ENCODE measurements around the gene SGO2. TPM values are rescaled to one million over a fixed set of nuclear protein-coding genes. Genes with fewer than 3 reads are reported as not detected.

The SGO2 gene
- total and polyA plus RNA-seq, 9 of the 15 experiments (the other 6 are each of a cell fraction or from before 2014, with no cell fraction given), result 14.5 to 25.9 (median 16.6) TPM

- TF ChIP-seq, protein P1, sequence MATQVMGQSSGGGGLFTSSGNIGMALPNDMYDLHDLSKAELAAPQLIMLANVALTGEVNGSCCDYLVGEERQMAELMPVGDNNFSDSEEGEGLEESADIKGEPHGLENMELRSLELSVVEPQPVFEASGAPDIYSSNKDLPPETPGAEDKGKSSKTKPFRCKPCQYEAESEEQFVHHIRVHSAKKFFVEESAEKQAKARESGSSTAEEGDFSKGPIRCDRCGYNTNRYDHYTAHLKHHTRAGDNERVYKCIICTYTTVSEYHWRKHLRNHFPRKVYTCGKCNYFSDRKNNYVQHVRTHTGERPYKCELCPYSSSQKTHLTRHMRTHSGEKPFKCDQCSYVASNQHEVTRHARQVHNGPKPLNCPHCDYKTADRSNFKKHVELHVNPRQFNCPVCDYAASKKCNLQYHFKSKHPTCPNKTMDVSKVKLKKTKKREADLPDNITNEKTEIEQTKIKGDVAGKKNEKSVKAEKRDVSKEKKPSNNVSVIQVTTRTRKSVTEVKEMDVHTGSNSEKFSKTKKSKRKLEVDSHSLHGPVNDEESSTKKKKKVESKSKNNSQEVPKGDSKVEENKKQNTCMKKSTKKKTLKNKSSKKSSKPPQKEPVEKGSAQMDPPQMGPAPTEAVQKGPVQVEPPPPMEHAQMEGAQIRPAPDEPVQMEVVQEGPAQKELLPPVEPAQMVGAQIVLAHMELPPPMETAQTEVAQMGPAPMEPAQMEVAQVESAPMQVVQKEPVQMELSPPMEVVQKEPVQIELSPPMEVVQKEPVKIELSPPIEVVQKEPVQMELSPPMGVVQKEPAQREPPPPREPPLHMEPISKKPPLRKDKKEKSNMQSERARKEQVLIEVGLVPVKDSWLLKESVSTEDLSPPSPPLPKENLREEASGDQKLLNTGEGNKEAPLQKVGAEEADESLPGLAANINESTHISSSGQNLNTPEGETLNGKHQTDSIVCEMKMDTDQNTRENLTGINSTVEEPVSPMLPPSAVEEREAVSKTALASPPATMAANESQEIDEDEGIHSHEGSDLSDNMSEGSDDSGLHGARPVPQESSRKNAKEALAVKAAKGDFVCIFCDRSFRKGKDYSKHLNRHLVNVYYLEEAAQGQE (IDR thresholded peaks at IDR 0.05; ENCODE audit: borderline replicate concordance), result peak; percentile 11; the same call in 1 of the 2 replicates
- TF ChIP-seq, protein P1 (CRISPR knock-in tag; IDR thresholded peaks at IDR 0.05; ENCODE audit: low read depth), result no peak
- TF ChIP-seq ZEB2 (IDR thresholded peaks at IDR 0.05), result no peak
Observed at GRCh38 chr2:200618590-200619021, 92.6 kb downstream of the SGO2 start (continued).

Measured in K562 (cell line).